Breast epithelium (tissue), 3 donors: ENCODE data around the gene COA1.

Experiments used
- POLR2AphosphoS5 ChIP-seq, 3 donors: sonication (generic); formaldehyde crosslinking; IDR thresholded peaks; one replicate each; pipeline ENCODE4 v1.6.1; 2017; ENCODE audit warnings: antibody characterized with exemption in 3 of 3
- TF ChIP-seq, protein P1 (sequence below), 3 donors: fragments of 450-650 bp; IDR thresholded peaks; one replicate each; pipeline ENCODE4 v1.5.1; 2016 to 2017; ENCODE audit warnings: antibody characterized with exemption in 3 of 3, mild to moderate bottlenecking in 3 of 3, moderate library complexity in 3 of 3

GRCh38 chr7:43700059-43700501 is 29.2 kb downstream of the COA1 start:
- no peak for TF ChIP-seq POLR2AphosphoS5 (IDR thresholded peaks at IDR 0.05)
- TF ChIP-seq, protein P1, sequence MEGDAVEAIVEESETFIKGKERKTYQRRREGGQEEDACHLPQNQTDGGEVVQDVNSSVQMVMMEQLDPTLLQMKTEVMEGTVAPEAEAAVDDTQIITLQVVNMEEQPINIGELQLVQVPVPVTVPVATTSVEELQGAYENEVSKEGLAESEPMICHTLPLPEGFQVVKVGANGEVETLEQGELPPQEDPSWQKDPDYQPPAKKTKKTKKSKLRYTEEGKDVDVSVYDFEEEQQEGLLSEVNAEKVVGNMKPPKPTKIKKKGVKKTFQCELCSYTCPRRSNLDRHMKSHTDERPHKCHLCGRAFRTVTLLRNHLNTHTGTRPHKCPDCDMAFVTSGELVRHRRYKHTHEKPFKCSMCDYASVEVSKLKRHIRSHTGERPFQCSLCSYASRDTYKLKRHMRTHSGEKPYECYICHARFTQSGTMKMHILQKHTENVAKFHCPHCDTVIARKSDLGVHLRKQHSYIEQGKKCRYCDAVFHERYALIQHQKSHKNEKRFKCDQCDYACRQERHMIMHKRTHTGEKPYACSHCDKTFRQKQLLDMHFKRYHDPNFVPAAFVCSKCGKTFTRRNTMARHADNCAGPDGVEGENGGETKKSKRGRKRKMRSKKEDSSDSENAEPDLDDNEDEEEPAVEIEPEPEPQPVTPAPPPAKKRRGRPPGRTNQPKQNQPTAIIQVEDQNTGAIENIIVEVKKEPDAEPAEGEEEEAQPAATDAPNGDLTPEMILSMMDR (IDR thresholded peaks at IDR 0.05), result peak; percentile 44 to 70 (median 61)
